ENCODE results near the gene MYO6. TPM values are rescaled to one million over a fixed set of nuclear protein-coding genes. Genes with fewer than 3 reads are reported as not detected.

Gene MYO6
- total and polyA plus RNA-seq, 2 of the 8 experiments (the other 6 are each of a cell fraction or from before 2014, with no cell fraction given), result 8.3 to 21.9 TPM

DNA sequence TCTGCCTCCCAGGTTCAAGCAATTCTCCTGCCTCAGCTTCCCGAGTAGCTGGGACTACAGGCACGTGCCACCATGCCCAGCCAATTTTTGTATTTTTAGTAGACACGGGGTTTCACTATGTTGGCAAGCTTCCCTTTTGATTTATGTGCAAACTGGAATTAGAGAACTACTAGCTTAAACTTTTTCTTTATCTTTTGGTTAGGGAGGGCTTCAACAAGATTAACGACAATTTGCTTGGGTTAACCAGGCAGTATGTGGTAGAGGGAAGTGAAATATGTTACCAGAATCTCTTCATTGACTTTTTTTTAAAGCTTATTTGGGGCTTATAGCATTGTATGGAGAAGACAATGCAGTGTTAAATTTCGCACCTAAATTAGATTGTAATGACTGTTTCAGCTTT is 9.0 kb downstream of the MYO6 start:
- TF ChIP-seq SRF (IDR thresholded peaks at IDR 0.05; ENCODE audit: low read depth, low read length), result no peak
- no peak for TF ChIP-seq PHF8 (conservative IDR thresholded peaks at IDR 0.05; ENCODE audit: low read depth, low read length)
- no peak overlapping the region for H2BK15ac ChIP-seq (ENCODE audit: low read length)
- H4K91ac ChIP-seq (replicated peaks; ENCODE audit: insufficient read length, low read length), result no peak overlapping the region
- H3K4me2 ChIP-seq (ENCODE audit: insufficient read depth in 1 of 2, low read depth in 2 of 2, low read length in 2 of 2), result no peak overlapping the region
- H3K4me3 ChIP-seq (ENCODE audit: extremely low read depth in 1 of 4, insufficient read depth in 2 of 4, low read depth in 3 of 4, low read length in 4 of 4), result no peak overlapping the region
- no peaks in the 10 kb centered on the region for H3K36me3 ChIP-seq (ENCODE audit: control insufficient read depth in 2 of 4, insufficient read depth in 4 of 4, low read length in 3 of 4)
- no peak overlapping the region for H3K27ac ChIP-seq (ENCODE audit: low read depth, low read length)
- no peaks in the 10 kb centered on the region for H3K27me3 ChIP-seq (replicated peaks in 1 of 4; ENCODE audit: control insufficient read depth in 3 of 4, extremely low read depth in 1 of 4, insufficient read depth in 3 of 4, low read length in 3 of 4)
- H2AFZ ChIP-seq (ENCODE audit: low read length), result no peak overlapping the region
- FAIRE-seq (no peak), DNase-seq (ENCODE audit: low read depth in 1 of 2, low spot score in 2 of 2) (no peak)
- no peak overlapping the region for H4K5ac ChIP-seq (ENCODE audit: insufficient read length, low read depth, low read length)
- H3K14ac ChIP-seq (ENCODE audit: insufficient read length), result no peak overlapping the region
- no peak overlapping the region for H3K56ac ChIP-seq (replicated peaks; ENCODE audit: insufficient read length, low read depth, low read length)
- WGBS, 2 experiments (ENCODE audit: extremely low coverage in 1 of 2, insufficient coverage in 1 of 2, insufficient read length in 1 of 2, insufficient replicate concordance in 2 of 2, low coverage in 1 of 2, low lambda C conversion rate in 2 of 2, missing lambda C conversion rate in 1 of 2), result 84% methylated on average over 5 of the region's 5 CpGs; no CpG with 5 or more reads in 1 of the 2 experiments
- H3K23me2 ChIP-seq (ENCODE audit: low read depth, low read length), result no peaks in the 10 kb centered on the region
- ChIA-PET POLR2A (ENCODE audit: partially characterized antibody) (interaction anchor here (1.1 kb wide), 1 partner anchor 8 kb away, joined by 4 read pairs; the partner anchor contains the start of gene MYO6), CTCF (ENCODE audit: partially characterized antibody) (interaction anchor here (1.1 kb wide), 1 partner anchor 9 kb away, joined by 3 read pairs; the partner anchor contains the start of gene MYO6)
- no peak overlapping the region for H4K8ac ChIP-seq (ENCODE audit: extremely low read depth, insufficient read depth, low read length)
- H3K23ac ChIP-seq (ENCODE audit: insufficient read length), result no peak overlapping the region
- no peak overlapping the region for H2BK120ac ChIP-seq (replicated peaks; ENCODE audit: low read depth, low read length)
- H3K9me3 ChIP-seq (ENCODE audit: insufficient read depth in 2 of 2, low read depth in 1 of 2, low read length in 1 of 2), result no peaks in the 10 kb centered on the region
- H3K79me2 ChIP-seq (ENCODE audit: control insufficient read depth in 1 of 2, insufficient read depth in 2 of 2, low read length in 2 of 2), result 0 out of 4 replicates have a peak, but pooled peaks cover 0 to 6% of the 10 kb centered on the region in 2 experiments
- no peak overlapping the region for H2BK12ac ChIP-seq (ENCODE audit: low read depth, low read length)
- H3K79me1 ChIP-seq (ENCODE audit: low read depth, low read length), result no peaks in the 10 kb centered on the region; the same call in 1 of the 2 replicates
- H3K4me1 ChIP-seq (replicated peaks in 1 of 4; ENCODE audit: control insufficient read depth in 3 of 4, insufficient read depth in 4 of 4, low read length in 3 of 4), result no peaks in the 10 kb centered on the region; a peak in 2 of 7 replicates
- H2BK20ac ChIP-seq (ENCODE audit: low read length), result no peak overlapping the region
- peaks cover 0 to 3% of the 10 kb centered on the region in 2 experiments for H4K20me1 ChIP-seq (replicated peaks in 1 of 2; ENCODE audit: control insufficient read depth in 1 of 2, insufficient read depth in 2 of 2, low read length in 2 of 2)
- H3K9ac ChIP-seq (replicated peaks in 1 of 4; ENCODE audit: extremely low read depth in 1 of 4, low read depth in 3 of 4, low read length in 3 of 4), result no peak overlapping the region
- no peak overlapping the region for H2BK5ac ChIP-seq (ENCODE audit: low read depth, low read length)
- no peak overlapping the region for H2AK5ac ChIP-seq (ENCODE audit: low read depth, low read length)
- H3K4ac ChIP-seq (replicated peaks; ENCODE audit: insufficient read length, low read depth, low read length), result no peak overlapping the region
- no peak overlapping the region for H3K18ac ChIP-seq (ENCODE audit: extremely low read depth, low read length)

Measured in H1 (cell line).